ENCODE measurements around the gene ELL2. TPM values are rescaled to one million over a fixed set of nuclear protein-coding genes. Genes with fewer than 3 reads are reported as not detected.

Gene ELL2
- total RNA-seq, 3 donors from 2014 or later (not counting 1 experiment from before 2014, with no cell fraction given), result 52.8 to 78.2 (median 69.4) TPM

GRCh38 chr5:95995962-95996489 lies 34.4 kb upstream of the ELL2 start:
- no peaks in the 10 kb centered on the region for H3K4me1 ChIP-seq (ENCODE audit: control insufficient read depth, insufficient read depth, low read length)
- Mint-ChIP-seq H3K27ac (no peak overlapping the region), H3K27me3 (ENCODE audit: low read depth in 2 of 2) (peaks cover 5 to 27% of the 10 kb centered on the region in 2 donors), H3K4me1 (no peaks in the 10 kb centered on the region), H3K9me3 (no peaks in the 10 kb centered on the region), H3K4me3 (no peak overlapping the region), H3K36me3 (no peaks in the 10 kb centered on the region)
- no peak overlapping the region for H3K27ac ChIP-seq (ENCODE audit: low read length)
- intact Hi-C loops (cut with micrococcal nuclease), result no loop called here
- WGBS (ENCODE audit: insufficient coverage), result 89% methylated on average over 3 of the region's 3 CpGs
- no peaks in the 10 kb centered on the region for H3K27me3 ChIP-seq (ENCODE audit: control insufficient read depth, insufficient read depth, low read length)
- no peak overlapping the region for H3K4me3 ChIP-seq (ENCODE audit: low read length)
- no peaks in the 10 kb centered on the region for H3K36me3 ChIP-seq (ENCODE audit: control insufficient read depth, insufficient read depth, low read length)
- ATAC-seq (no peak), DNase-seq (no peak)
- TF ChIP-seq CTCF (IDR thresholded peaks at IDR 0.05), result no peak
- no peaks in the 10 kb centered on the region for H3K9me3 ChIP-seq (ENCODE audit: control insufficient read depth, insufficient read depth, low read length)

- no peak for ATAC-seq
- Histone ChIP-seq H3K4me3 (ENCODE audit: low read length) (no peak overlapping the region), H3K27ac (ENCODE audit: low read length) (no peak overlapping the region), H3K9me3 (ENCODE audit: control insufficient read depth, insufficient read depth, low read length) (no peaks in the 10 kb centered on the region), H3K36me3 (ENCODE audit: control insufficient read depth, insufficient read depth, low read length) (no peaks in the 10 kb centered on the region), H3K27me3 (ENCODE audit: control insufficient read depth, insufficient read depth, low read length) (no peaks in the 10 kb centered on the region), H3K4me1 (ENCODE audit: control insufficient read depth, insufficient read depth, low read length) (no peaks in the 10 kb centered on the region)
- no peaks in the 10 kb centered on the region for H3K9me3 Mint-ChIP-seq
- WGBS (ENCODE audit: insufficient coverage), result no CpG with 5 or more reads among the region's 1 CpG
- no peaks in the 10 kb centered on the region for H3K4me1 Mint-ChIP-seq
- intact Hi-C loops (cut with micrococcal nuclease), result no loop called here
- H3K4me3 Mint-ChIP-seq, result no peak overlapping the region
- TF ChIP-seq CTCF (IDR thresholded peaks at IDR 0.05), result no peak
- no peak overlapping the region for H3K27ac Mint-ChIP-seq
- peaks cover 5 to 8% of the 10 kb centered on the region in 2 donors for H3K27me3 Mint-ChIP-seq (ENCODE audit: low read depth in 2 of 2)
- H3K36me3 Mint-ChIP-seq, result no peaks in the 10 kb centered on the region
- DNase-seq, result no peak
These were observed 32.1 kb upstream of the ELL2 start for GRCh38 chr5:95993776-95994175.

GRCh38 chr5:95993266-95993665 lies 31.6 kb upstream of the ELL2 start:
- no peaks in the 10 kb centered on the region for H3K4me1 Mint-ChIP-seq
- no peak for TF ChIP-seq CTCF (IDR thresholded peaks at IDR 0.05)

More at GRCh38 chr5:95993266-95993665, 31.6 kb upstream of the ELL2 start:
- no peaks in the 10 kb centered on the region for H3K36me3 Mint-ChIP-seq
- peaks cover 3 to 8% of the 10 kb centered on the region in 2 donors for H3K27me3 Mint-ChIP-seq (ENCODE audit: low read depth in 2 of 2)
- no peaks in the 10 kb centered on the region for H3K36me3 ChIP-seq (ENCODE audit: control insufficient read depth, insufficient read depth, low read length)
- no peaks in the 10 kb centered on the region for H3K27me3 ChIP-seq (ENCODE audit: control insufficient read depth, insufficient read depth, low read length)
- no peaks in the 10 kb centered on the region for H3K9me3 Mint-ChIP-seq
- DNase-seq, result no peak
- H3K4me3 ChIP-seq (ENCODE audit: low read length), result no peak overlapping the region
- H3K27ac Mint-ChIP-seq, result no peak overlapping the region
- intact Hi-C loops (cut with micrococcal nuclease), result no loop called here
- H3K4me3 Mint-ChIP-seq, result no peak overlapping the region
- H3K9me3 ChIP-seq (ENCODE audit: control insufficient read depth, insufficient read depth, low read length), result no peaks in the 10 kb centered on the region
- H3K4me1 ChIP-seq (ENCODE audit: control insufficient read depth, insufficient read depth, low read length), result no peaks in the 10 kb centered on the region
- no peak for ATAC-seq
- no peak overlapping the region for H3K27ac ChIP-seq (ENCODE audit: low read length)

Data from natural killer cell (primary cell).